RWPE1 (cell line): Measurements from ENCODE around the gene FMN2.

ENCODE experiments used
- CTCF ChIA-PET: fragments of 350-600 bp; sonication (Branson Sonifier 250); formaldehyde crosslinking; extraction: SDS; loops from one replicate; lab custom pipeline; 2021; lab: Yijun Ruan, JAX
- POLR2A ChIA-PET: fragments of 400-600 bp; formaldehyde crosslinking; extraction: SDS; loops from one replicate; lab custom pipeline; 2020; ENCODE audit warnings: antibody characterized with exemption; ENCODE audit not compliant: low non-redundant PET; lab: Yijun Ruan, JAX
- DNase-seq: peaks from one replicate; pipeline ENCODE4 v3.0.0; 2012; ENCODE audit warnings: low spot score
- H3K27ac ChIP-seq: fragments of 450-650 bp; 2 replicates; pipeline ENCODE4 v1.5.1; 2017
- TF ChIP-seq, protein P1 (sequence below): fragments of 450-650 bp; conservative IDR thresholded peaks from 2 replicates; pipeline ENCODE4 v1.5.1; 2017; ENCODE audit warnings: low read depth, mild to moderate bottlenecking

Gene FMN2

DNA sequence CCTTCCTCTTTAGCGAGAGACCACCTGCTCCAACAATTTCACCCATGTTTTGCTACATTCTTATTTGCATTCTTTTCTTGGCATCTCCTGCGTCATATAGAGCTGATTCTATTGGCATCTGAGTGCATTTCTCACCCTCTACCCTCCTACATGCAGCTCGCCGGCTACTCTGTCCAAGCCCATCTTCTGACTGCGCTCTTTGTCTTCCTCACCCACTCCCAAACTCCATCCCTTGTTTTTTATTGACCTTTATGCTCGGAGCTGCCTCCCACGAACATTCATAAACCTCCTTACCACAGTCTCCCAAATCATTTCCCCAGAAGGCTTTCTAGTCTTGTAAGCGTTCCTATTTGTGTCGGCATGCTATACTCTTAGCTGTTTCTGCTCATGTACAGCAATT, 33.6 kb upstream of the FMN2 start:
- H3K27ac ChIP-seq: no peak overlapping the region
- POLR2A ChIA-PET: no interaction called here
- no peak for DNase-seq
- TF ChIP-seq, protein P1, sequence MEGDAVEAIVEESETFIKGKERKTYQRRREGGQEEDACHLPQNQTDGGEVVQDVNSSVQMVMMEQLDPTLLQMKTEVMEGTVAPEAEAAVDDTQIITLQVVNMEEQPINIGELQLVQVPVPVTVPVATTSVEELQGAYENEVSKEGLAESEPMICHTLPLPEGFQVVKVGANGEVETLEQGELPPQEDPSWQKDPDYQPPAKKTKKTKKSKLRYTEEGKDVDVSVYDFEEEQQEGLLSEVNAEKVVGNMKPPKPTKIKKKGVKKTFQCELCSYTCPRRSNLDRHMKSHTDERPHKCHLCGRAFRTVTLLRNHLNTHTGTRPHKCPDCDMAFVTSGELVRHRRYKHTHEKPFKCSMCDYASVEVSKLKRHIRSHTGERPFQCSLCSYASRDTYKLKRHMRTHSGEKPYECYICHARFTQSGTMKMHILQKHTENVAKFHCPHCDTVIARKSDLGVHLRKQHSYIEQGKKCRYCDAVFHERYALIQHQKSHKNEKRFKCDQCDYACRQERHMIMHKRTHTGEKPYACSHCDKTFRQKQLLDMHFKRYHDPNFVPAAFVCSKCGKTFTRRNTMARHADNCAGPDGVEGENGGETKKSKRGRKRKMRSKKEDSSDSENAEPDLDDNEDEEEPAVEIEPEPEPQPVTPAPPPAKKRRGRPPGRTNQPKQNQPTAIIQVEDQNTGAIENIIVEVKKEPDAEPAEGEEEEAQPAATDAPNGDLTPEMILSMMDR: no peak
- CTCF ChIA-PET: interaction anchor here (0.6 kb wide), 1 partner anchor 24 kb away, joined by 4 read pairs; no protein-coding TSS in a partner anchor

DNA sequence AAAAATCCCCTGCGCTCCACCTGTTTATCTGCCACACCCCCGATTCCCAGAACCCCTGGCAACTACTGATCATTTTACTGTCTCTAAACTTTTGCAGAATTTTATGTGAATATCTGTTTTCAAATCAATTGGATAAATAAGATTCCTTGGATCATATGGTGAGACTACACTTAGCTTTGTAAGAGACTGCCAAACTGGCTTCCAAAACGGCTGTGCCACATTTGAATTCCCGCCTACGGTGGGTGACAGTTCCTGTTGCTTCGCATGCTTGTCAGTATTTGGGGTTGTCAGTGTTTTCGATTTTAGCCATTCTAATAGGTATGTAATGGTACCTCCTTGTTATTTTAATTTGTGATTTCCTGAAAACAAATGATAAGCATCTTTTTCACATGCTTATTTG, 22.7 kb upstream of the FMN2 start:
- ChIA-PET POLR2A (no interaction called here), CTCF (no interaction called here)
- TF ChIP-seq, protein P1: no peak
- DNase-seq: no peak
- H3K27ac ChIP-seq: no peak overlapping the region

DNA sequence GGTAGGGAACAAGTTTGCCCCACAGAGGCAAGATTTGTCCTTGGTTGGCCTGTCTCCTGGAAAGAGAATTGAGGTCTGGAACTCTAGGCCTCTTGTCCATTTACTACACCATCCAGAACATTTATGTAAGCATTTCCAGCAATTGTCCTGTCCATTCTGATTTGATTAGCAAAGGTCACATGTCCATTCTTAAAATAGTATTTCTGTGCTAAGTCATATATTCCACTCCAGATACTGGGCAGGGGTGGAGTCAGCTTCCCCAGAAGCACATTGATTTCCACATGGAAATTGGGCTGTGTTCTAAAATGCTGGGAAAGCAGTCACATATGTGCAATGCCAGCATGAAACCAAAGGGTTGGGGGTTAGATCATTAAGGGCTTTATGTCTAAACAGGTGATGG, 21.5 kb upstream of the FMN2 start:
- TF ChIP-seq, protein P1: no peak
- ChIA-PET CTCF (interaction anchor here (0.6 kb wide), 1 partner anchor 761 kb away, joined by 6 read pairs; no protein-coding TSS in a partner anchor), POLR2A (no interaction called here)
- no peak overlapping the region for H3K27ac ChIP-seq
- DNase-seq: no peak

DNA sequence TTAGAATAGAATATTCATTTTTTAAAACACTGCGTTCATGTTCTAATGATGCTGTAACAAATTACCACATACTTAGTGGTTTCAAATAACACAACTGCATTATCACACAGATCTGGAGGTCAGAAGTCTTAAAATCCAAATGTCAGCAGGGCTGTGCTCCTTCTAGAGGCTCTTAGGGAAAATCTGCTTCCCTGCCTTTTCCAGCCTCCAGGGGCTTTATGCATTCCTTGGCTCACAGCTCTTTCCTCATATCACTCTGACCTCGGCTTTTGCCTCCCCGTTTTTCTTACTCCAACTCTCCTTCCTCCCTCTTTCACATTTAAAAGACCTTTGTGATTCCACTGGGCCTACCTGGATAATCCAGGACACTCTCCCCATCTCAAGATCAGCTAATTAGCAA, 18.6 kb upstream of the FMN2 start:
- no peak overlapping the region for H3K27ac ChIP-seq
- POLR2A ChIA-PET: no interaction called here
- TF ChIP-seq, protein P1: no peak
- CTCF ChIA-PET: no interaction called here
- DNase-seq: no peak

DNA sequence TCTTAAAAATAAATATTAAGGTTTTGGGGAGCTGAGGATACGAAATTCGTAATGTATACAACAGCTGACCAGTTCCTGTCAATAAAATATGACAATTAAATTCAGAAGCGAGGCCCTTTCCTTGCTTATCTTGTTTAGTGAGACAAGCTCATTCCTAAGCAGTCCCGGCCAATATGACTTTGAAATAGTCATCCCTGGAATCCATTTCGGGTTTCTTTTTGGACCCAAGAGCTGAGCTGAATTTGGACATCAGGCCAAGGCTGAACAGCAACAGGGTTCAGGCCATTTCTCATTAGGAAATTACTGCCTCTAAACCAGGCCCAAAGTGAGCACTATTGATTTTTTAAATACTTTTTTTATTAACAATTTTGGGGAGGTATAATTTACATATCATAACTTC, 17.3 kb upstream of the FMN2 start:
- H3K27ac ChIP-seq: no peak overlapping the region
- ChIA-PET CTCF (no interaction called here), POLR2A (no interaction called here)
- TF ChIP-seq, protein P1: no peak
- DNase-seq: no peak

DNA sequence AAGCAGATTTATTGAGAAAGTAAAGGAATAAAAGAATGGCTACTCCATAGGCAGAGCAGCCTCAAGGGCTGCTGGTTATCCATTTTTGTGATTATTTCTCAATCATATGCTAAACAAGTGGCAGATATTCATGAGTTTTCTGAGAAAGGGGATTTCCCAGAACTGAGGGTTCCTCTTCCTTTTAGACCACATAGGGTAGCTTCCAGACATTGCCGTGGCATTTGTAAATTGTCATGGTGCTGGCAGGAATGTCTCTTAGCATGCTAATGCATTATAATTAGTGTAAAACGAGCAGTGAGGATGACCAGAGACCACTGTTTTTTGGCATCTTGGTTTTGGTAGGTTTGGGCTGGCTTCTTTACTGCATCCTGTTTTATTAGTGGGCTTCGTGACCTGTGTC, 16.8 kb upstream of the FMN2 start:
- no peak for DNase-seq
- ChIA-PET POLR2A (no interaction called here), CTCF (no interaction called here)
- H3K27ac ChIP-seq: no peak overlapping the region
- TF ChIP-seq, protein P1: no peak

DNA sequence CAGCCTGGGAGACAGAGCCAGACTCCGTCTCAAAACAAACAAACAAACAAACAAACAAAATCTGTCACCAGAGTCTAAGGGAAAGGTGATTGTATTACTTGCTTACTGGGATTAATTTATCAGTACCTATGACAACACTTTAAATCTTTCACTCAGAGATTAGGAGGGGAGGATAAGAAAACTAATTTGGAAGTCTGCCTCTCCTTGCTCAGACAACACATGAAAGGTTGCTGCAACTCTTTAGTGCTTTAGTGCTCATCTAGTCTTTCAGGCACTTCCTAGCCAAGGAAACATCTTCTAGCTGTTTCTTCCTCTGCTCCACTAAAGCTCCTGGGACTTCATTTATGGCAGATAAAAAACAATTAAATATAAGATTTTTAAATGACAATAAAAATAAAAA, 7.3 kb upstream of the FMN2 start:
- CTCF ChIA-PET: no interaction called here
- POLR2A ChIA-PET: no interaction called here
- TF ChIP-seq, protein P1: no peak
- no peak overlapping the region for H3K27ac ChIP-seq
- DNase-seq: no peak
